Measurements from ENCODE around the gene OPRM1. TPM values are rescaled to one million over a fixed set of nuclear protein-coding genes. Genes with fewer than 3 reads are reported as not detected.

The OPRM1 gene
- total and polyA plus RNA-seq, 9 donors: not detected

DNA sequence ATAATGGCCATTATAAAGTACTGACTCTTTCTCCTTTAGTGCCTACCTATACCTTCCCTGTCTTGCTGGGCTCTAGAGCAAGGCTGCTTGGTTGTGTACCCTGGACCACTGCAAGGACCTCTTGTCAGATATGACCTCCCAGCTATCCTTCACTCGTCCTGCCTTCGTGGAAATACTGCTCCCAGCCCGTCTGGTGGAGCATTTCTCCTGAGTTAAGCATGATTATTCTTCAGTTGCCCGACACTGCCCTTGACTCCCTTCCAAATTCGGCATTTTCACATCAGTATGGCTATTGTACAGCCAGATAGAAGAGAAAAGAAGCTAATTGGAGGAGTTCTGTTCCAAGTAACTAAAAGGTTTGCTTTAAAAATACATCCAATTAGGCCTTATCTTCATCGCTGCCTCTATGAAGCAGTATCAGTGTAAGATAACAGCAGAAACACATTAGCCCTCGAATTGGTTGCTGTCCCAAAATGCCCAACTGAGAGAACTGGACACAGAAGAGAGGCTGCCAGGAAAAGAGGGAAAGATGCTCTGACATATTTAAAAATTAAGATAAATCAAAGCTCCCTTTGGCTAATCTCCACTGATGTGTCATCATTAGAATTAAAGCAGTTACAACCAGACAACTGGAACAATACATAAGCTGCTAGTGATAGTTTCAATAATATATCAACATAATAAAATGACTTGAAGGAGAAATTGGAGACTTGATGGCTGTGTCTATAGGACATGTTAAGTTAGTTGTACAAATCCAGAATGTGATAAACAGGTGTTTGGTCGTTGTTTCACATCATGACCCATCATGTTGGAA, 54.4 kb downstream of the OPRM1 start:
- no peak overlapping the region for H3K4me3 ChIP-seq
- no peaks in the 10 kb centered on the region for H3K36me3 ChIP-seq
- no peaks in the 10 kb centered on the region for H3K4me1 ChIP-seq (ENCODE audit: insufficient read depth)
- intact Hi-C loops (cut with DNase I): no loop called here
- TF ChIP-seq, protein P1, sequence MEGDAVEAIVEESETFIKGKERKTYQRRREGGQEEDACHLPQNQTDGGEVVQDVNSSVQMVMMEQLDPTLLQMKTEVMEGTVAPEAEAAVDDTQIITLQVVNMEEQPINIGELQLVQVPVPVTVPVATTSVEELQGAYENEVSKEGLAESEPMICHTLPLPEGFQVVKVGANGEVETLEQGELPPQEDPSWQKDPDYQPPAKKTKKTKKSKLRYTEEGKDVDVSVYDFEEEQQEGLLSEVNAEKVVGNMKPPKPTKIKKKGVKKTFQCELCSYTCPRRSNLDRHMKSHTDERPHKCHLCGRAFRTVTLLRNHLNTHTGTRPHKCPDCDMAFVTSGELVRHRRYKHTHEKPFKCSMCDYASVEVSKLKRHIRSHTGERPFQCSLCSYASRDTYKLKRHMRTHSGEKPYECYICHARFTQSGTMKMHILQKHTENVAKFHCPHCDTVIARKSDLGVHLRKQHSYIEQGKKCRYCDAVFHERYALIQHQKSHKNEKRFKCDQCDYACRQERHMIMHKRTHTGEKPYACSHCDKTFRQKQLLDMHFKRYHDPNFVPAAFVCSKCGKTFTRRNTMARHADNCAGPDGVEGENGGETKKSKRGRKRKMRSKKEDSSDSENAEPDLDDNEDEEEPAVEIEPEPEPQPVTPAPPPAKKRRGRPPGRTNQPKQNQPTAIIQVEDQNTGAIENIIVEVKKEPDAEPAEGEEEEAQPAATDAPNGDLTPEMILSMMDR (IDR thresholded peaks at IDR 0.05): no peak
- TF ChIP-seq POLR2A (IDR thresholded peaks at IDR 0.05): no peak
- no peak for TF ChIP-seq EP300 (IDR thresholded peaks at IDR 0.05)
- H3K27ac ChIP-seq: no peak overlapping the region
- no peak for DNase-seq
- WGBS, 3 donors: 8 to 24% (median 14%) methylated on average over 8 of the region's 8 CpGs
- H3K27me3 ChIP-seq: no peaks in the 10 kb centered on the region
- H3K9me3 ChIP-seq: no peaks in the 10 kb centered on the region

- WGBS, 3 donors: 39 to 57% (median 49%) methylated on average over 5 of the region's 5 CpGs
- Histone ChIP-seq H3K9me3 (no peaks in the 10 kb centered on the region), H3K27ac (no peak overlapping the region), H3K4me3 (no peak overlapping the region), H3K4me1 (ENCODE audit: insufficient read depth) (no peaks in the 10 kb centered on the region), H3K27me3 (no peaks in the 10 kb centered on the region), H3K36me3 (no peaks in the 10 kb centered on the region)
- DNase-seq: no peak
- TF ChIP-seq POLR2A (IDR thresholded peaks at IDR 0.05) (no peak), EP300 (IDR thresholded peaks at IDR 0.05) (no peak)
- TF ChIP-seq, protein P1 (IDR thresholded peaks at IDR 0.05): no peak
- intact Hi-C loops (cut with DNase I): no loop called here
Observed at GRCh38 chr6:154095571-154095970, 56.5 kb downstream of the OPRM1 start.

DNA sequence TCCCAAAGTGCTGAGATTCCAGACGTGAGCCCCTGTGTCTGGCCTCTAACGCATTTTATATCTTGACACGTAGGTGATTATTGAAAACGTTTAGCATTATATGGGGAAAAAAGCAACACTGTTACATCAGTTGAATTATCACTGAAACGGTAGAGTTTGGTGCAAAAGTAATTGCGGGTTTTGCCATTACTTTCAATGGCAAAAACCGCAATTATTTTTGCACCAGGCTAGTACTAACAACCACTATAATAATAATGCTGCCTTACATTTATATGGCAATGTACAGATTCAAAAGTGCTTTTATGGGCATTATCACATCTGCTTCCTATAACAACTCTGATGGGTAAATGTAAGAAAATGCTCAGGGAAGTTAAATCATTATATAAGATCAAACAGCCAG, 57.3 kb downstream of the OPRM1 start:
- no peak for TF ChIP-seq EP300 (IDR thresholded peaks at IDR 0.05)
- no peak for TF ChIP-seq POLR2A (IDR thresholded peaks at IDR 0.05)
- TF ChIP-seq, protein P1 (IDR thresholded peaks at IDR 0.05): no peak

DNA sequence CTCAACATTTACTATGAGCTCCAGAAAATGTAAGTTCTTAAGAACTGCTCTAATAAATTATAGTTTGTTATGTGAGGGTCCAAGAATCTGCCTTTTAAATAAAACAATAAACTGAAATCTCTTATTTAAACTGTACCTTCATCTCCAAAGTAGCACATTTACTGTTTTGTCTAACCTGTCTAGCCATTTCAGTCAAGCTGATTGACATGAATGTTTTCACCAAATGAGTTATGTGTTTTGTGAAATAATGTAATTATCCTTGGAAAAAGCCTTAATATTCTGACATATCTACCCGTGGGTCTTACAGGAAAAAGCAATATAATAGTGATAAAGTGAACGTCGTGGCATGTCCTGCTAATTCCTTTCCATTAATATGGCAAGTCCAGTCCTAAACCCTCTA, 57.8 kb downstream of the OPRM1 start:
- Histone ChIP-seq H3K4me3 (no peak overlapping the region), H3K9me3 (no peaks in the 10 kb centered on the region), H3K27ac (no peak overlapping the region), H3K36me3 (no peaks in the 10 kb centered on the region), H3K27me3 (no peaks in the 10 kb centered on the region), H3K4me1 (ENCODE audit: insufficient read depth) (no peaks in the 10 kb centered on the region)
- no peak for TF ChIP-seq POLR2A (IDR thresholded peaks at IDR 0.05)
- TF ChIP-seq, protein P1 (IDR thresholded peaks at IDR 0.05): no peak
- TF ChIP-seq EP300 (IDR thresholded peaks at IDR 0.05): no peak
- 15 to 26% (median 17%) methylated on average over 3 of the region's 3 CpGs for WGBS, 3 donors
- intact Hi-C loops (cut with DNase I): no loop called here
- no peak for DNase-seq

More for the DNA sequence above, 57.3 kb downstream of the OPRM1 start:
- Histone ChIP-seq H3K27ac (no peak overlapping the region), H3K9me3 (no peaks in the 10 kb centered on the region), H3K36me3 (no peaks in the 10 kb centered on the region), H3K27me3 (no peaks in the 10 kb centered on the region), H3K4me3 (no peak overlapping the region), H3K4me1 (ENCODE audit: insufficient read depth) (no peaks in the 10 kb centered on the region)
- no peak for DNase-seq
- WGBS, 3 donors: 65 to 70% (median 68%) methylated on average over 7 of the region's 7 CpGs
- intact Hi-C loops (cut with DNase I): no loop called here

All from ovary (tissue), 9 donors.